ENCODE measurements around the gene SIN3A.

DNA sequence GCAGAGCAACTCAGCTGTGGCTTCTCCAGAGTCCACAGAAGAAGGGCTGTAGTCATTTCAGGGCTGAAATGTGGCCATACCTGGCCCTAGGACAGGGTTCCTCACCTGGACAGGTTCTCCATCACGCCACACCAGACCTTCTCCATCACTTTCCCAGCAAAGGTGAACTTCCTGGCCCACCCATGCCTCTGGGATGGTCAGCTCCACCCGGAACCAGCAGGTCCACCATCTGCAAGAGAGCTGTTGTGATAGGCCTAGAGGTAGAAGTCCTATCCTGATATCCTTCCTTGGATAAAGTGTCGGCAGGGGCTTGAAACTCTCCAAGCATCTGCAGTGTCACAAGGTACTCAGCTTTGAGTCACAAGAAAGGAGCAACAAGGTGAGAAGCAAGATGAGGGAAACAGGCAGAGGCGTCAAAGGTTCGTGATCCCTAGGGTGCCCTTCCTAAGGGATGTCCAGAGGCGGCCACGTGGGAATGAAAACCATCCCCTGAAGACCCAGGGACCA, 84.0 kb downstream of the SIN3A start:
- TF ChIP-seq, protein P1, sequence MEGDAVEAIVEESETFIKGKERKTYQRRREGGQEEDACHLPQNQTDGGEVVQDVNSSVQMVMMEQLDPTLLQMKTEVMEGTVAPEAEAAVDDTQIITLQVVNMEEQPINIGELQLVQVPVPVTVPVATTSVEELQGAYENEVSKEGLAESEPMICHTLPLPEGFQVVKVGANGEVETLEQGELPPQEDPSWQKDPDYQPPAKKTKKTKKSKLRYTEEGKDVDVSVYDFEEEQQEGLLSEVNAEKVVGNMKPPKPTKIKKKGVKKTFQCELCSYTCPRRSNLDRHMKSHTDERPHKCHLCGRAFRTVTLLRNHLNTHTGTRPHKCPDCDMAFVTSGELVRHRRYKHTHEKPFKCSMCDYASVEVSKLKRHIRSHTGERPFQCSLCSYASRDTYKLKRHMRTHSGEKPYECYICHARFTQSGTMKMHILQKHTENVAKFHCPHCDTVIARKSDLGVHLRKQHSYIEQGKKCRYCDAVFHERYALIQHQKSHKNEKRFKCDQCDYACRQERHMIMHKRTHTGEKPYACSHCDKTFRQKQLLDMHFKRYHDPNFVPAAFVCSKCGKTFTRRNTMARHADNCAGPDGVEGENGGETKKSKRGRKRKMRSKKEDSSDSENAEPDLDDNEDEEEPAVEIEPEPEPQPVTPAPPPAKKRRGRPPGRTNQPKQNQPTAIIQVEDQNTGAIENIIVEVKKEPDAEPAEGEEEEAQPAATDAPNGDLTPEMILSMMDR (IDR thresholded peaks at IDR 0.05) = no peak
- no peak for TF ChIP-seq POLR2A (IDR thresholded peaks at IDR 0.05)

Measured in Peyer's patch (tissue), 4 donors.